AG09319 (cell line): Measurements from ENCODE around the gene UTS2.

Experiments
- DNase-seq: peaks from one replicate; pipeline ENCODE4 v3.0.0-alpha.2; 2010; ENCODE audit warnings: low read depth; ENCODE audit errors: extremely low read depth
- TF ChIP-seq, protein P1 (sequence below): IDR thresholded peaks from 2 replicates; pipeline ENCODE4 v1.5.1; 2011; ENCODE audit warnings: low read depth, mild to moderate bottlenecking, inconsistent platforms, low read length, moderate library complexity

The UTS2 gene

DNA sequence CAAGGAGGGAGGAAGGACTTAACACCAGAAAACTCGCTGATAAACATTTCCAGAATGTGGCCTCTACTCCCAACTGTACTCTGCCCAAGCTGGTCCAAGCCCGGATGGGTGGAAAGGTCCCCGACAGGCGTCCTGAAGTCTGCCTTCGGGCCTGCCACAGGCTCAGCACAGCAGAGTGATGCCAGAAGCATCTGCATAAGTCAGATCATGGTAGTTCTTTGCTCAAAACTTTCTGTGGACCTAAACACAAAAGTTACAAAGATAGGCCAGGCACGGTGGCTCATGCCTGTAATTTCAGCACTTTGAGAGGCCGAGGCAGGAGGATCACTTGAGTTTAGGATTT, 790 bp upstream of the UTS2 start:
- TF ChIP-seq, protein P1, sequence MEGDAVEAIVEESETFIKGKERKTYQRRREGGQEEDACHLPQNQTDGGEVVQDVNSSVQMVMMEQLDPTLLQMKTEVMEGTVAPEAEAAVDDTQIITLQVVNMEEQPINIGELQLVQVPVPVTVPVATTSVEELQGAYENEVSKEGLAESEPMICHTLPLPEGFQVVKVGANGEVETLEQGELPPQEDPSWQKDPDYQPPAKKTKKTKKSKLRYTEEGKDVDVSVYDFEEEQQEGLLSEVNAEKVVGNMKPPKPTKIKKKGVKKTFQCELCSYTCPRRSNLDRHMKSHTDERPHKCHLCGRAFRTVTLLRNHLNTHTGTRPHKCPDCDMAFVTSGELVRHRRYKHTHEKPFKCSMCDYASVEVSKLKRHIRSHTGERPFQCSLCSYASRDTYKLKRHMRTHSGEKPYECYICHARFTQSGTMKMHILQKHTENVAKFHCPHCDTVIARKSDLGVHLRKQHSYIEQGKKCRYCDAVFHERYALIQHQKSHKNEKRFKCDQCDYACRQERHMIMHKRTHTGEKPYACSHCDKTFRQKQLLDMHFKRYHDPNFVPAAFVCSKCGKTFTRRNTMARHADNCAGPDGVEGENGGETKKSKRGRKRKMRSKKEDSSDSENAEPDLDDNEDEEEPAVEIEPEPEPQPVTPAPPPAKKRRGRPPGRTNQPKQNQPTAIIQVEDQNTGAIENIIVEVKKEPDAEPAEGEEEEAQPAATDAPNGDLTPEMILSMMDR = no peak
- DNase-seq = no peak

DNA sequence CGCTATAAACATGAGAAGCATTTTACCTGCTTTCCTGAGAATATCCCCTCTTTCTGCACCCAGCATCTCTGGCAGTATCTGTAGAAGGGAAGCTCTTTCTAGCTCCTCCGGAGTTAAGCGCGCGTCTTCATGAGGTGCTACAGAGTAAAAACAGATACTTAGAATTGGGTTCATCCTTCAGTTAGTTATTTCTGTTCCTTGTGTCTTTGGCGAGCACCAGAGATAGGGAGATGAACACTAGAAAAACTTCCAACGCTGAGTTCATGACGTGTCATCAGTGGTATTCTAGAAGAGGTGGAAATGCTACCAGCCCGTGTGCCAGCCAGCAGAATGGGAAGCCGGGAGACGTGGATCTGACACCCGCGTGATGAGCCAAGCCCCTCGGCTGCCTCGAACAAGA, 2.1 kb downstream of the UTS2 start:
- TF ChIP-seq, protein P1 = no peak
- DNase-seq = no peak

DNA sequence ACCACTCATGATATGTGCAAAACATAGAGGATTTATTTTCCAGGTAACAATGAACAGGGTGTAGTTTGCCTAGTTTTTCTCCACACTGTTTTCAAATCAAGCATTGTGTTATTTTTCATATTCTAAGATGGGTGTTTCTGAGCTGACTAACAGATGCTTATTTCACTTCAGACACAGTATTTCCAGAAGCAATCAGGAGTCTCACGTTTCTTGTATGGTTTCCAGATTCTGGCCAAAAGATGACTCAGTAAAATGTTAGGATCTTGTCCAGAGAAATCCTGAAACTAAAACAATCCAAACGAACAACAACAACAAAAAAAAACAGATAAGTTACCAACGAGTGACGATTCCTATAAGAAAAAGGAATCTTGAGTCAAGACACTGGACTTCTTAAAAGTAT, 5.3 kb downstream of the UTS2 start:
- peak; percentile 80 for DNase-seq

DNA sequence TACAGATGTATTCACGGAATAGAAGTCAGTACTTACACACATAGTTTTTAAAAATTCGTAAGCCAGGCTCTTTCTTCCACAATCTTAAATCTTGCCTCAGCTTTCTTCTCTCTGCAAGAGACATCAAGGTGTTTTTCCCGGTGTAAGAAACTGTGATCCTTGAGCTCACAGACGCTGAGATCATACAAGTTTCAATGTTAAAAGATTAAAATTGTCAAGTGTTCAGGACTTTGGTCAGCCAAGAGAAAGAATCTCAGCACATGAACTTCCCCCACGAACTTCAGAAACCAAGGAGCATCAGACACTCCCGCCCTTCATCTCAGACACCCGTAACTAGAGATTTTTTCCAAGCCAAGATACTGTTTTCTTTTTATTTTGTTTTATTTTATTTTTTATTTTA, 6.2 kb downstream of the UTS2 start:
- TF ChIP-seq, protein P1 = no peak

More for the DNA sequence above, 5.3 kb downstream of the UTS2 start:
- TF ChIP-seq, protein P1 = no peak

DNA sequence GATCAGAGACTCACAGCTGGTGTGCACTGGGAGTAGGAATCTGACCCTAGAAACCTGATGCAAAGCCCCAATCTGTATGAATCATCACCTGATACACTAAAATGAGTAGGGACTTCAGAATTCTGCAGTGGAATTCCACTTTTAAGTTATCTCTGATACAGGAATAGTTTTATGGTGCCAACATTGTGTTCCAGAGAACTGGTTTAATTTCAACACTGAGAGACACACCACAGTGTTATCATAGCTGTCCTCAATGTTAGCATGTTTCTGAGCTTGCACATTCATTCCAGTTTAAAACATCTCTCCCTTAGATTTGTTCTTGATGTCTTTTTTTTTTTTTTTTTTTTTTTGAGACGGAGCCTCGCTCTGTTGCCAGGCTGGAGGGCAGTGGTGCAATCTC, 7.1 kb downstream of the UTS2 start:
- TF ChIP-seq, protein P1 = no peak
- DNase-seq = no peak

More for the DNA sequence above, 6.2 kb downstream of the UTS2 start:
- DNase-seq = no peak

DNA sequence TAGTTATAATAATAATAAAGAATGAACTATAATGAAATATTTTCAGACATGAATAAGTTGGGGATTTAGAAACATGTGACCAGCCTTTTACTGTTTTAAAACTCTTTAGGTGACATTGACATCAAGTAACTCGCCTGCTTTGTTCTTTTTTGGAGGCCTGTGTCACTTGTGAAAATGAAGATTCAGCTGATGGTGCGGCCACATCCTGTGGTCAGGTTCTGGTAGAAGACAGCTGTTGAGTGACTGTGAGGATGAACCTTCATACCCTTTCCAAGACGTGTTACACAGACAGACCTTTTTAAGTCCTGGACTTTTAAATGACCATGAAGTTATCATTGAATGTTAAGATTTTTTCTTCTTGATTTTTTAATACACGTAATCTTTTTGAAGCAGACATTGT, 10.3 kb downstream of the UTS2 start:
- no peak for DNase-seq
- TF ChIP-seq, protein P1 = no peak

DNA sequence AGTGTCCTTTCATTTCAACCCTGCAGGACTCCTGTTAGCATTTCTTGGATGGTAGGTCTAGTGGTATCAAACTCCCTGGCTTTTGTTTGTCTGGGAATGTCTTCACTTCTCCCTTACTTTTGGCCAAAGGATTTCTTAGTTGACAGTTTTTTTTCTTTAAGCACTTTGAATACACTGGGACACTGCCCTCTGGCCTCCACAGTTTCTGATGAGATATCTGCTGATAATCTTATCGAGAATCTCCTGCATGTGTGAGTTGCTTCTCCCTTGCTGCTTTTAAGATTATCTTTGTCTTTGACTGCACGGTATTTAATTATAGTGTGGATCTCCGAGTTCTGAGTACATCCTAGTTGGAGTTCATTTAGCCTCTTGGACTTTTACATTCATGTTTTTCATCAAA, 13.3 kb downstream of the UTS2 start:
- DNase-seq = no peak
- TF ChIP-seq, protein P1 = no peak
